ENCODE results near the gene KLC4.

The KLC4 gene

DNA sequence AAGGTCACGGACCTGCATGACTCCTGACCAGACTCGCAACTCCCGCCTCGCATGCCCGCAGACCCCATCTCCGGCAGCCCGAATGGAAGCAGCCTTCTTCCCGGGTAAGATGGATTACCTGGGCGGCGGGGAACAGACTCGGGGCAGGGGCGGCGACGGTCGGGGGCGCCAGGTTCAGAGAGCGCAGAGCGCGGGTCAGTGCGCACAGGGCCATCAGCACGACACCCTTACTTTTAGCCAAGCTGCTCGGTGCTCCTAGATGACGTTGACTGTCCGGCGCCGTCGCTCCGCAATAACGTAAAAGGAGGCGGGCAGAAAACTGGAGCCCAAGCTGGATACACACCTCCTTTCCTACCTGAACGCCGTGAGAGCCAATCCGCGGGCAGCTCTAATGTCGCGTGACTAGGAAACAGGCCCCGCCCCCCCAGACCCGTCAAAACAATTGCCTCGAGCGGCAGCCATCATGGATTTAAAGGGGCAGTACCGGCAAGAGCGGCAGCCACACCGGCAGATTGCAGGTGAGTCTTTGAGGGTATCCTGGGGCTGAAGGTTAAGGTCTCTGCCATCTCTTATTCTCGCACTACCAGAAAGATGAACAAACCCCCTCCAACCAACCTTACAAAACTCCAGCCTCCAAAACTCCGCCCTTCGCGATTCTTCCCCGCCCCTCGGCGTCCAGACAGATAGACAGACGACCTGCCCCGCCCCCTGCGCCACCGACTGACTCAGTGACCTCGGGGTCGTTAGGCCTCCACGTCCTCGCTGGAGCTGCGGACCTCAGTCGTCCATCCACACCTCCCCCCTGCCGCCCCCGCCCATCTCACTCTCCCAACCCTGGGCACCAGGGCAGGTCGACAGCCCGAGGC lies at the start of gene KLC4, which contains the start of gene MRPL2:
KLC4 (plus strand) TSS at position 464 of the 866 bp plus-strand sequence. CDS start 1,705 bp downstream, outside the sequence.
MRPL2 (minus strand) TSS at position 267 of the 866 bp plus-strand sequence; CDS start at position 214, 53 bp downstream.
- DNase-seq (ENCODE audit: low spot score), result peak; percentile 98

DNA sequence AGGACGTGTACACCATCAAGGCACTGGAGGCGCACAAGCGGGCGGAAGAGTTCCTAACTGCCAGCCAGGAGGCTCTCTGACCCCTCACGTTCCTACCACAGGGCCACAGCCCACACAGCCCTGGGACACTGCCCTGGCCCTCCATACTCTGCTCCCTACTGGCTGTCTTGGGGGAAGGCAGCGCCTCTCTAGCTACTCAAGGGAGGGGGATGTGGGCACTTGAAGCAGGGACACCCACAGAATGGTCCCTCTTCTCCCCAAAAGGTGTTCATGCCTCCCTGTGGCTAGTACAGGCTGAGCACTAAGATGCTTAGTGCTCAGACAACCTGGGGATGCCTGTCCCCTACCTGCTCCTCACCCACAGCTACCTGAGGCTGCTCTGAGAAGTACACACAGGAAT lies 48.2 kb upstream of the KLC4 start:
- DNase-seq (ENCODE audit: low spot score), result no peak

DNA sequence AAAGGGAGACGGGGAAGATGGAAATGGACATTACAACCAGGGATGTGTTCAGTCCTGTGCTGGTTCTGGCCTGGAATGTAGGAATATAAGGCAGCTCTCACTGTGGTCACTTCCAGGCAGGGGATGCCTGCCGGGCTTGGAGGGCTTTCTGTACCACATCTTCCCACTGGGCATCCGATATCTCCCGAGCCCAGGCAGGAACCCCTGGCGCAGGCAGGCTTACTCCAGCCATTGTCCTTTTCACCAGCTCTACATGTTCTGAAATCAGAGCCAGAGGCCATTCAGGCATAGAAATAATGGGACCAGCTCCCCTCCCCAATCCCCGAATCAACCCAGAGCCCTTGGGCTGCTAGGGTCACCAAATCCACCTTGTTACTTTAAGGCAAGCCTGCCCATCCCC lies 47.1 kb upstream of the KLC4 start:
- DNase-seq (ENCODE audit: low spot score), result no peak

DNA sequence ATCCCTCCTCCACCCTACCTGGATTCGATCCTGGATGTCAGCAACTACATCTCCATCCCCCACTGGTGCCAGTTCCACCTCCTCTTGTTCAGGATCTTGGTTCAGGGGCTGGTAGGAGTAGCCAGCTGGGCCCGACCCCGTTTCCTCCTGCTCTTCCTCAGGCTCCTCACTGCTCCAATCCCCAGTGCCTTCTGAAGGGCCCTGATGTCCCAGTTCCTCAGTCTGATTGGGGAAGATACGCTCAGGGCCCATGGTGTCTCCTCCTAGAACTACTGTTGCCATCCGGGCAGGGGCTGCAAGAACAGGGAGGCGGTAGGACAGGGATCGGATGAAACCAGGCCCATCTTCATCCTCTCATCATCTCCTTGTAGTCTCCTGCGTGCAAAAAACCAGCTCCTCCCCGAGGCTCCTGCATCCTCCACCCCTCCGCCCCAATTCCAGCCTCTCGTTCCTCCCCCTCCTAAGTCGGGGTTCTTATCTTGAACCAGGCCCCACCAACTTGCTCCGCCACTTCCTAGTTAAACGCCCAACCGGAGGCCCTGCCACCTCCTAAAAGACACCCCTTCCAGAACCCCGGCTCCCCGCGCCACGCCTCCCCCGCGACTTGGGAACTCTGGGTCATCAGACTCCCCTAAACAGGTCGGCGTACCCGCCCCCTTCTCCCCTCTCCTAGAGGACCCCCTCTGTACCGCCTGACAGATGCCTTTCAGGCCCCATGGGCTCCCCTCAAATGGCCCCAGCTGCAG lies 46.2 kb upstream of the KLC4 start:
- peak; percentile 9 for DNase-seq (ENCODE audit: low spot score)

DNA sequence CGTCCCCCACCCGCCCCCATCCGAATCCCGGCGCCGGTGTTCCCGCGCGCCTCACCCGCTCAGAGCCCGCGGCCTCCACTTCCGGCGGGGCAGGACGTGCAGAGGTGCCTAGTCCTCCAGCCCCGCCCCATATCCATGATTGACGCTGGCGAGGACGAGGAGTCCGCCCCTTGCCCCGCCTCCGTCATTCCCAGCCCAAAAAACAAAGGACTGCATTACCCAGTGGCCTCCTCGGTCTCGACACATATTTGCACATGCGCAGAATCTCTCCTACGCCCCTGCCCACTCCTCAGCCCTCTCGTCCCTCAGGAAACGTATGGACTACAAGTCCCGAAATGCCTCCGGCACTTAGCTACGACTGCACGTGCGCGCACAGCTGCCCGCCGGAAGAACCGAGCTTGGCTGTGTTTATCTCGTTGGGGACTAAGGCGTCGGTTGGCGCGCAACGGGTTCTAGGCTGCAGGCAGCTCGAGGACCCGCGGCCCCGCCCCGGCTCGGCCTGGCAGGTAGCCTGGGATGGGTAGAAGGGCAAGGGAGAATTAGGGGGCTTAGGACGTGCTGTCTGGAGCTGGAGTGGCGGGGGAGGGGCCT lies 45.5 kb upstream of the KLC4 start, which contains the start of the genes KLHDC3 and MEA1:
KLHDC3 (plus strand) TSS at position 407 of the 591 bp plus-strand sequence. CDS start 2,944 bp downstream, outside the sequence.
MEA1 (minus strand) TSS at position 104 of the 591 bp plus-strand sequence. CDS start 133 bp downstream, outside the sequence.
- DNase-seq (ENCODE audit: low spot score), result peak; percentile 100

DNA sequence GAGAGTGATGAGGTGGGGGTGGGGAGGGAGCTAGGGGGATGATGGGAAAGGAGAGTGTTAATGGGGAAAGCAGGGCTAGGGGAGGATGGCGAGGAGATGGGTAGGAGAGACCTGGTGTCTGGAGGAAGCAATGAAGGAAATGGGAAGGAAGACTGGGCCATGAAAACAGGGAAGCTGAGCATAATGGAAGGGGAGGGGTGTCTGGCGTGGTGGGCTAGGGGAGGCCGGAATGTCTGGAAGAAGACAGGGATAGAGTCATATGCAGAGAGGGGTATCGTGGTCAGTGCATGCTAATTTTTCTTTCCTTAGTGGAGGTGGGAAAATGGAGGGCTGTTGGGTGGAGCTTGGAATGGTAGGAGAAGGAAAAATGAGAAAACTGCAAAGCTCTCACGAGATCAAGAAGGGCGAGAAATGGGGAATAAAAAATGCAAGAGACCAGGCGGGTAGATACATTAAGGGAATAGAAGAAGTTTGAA lies 45.0 kb upstream of the KLC4 start:
- peak; percentile 27 for DNase-seq (ENCODE audit: low spot score)

DNA sequence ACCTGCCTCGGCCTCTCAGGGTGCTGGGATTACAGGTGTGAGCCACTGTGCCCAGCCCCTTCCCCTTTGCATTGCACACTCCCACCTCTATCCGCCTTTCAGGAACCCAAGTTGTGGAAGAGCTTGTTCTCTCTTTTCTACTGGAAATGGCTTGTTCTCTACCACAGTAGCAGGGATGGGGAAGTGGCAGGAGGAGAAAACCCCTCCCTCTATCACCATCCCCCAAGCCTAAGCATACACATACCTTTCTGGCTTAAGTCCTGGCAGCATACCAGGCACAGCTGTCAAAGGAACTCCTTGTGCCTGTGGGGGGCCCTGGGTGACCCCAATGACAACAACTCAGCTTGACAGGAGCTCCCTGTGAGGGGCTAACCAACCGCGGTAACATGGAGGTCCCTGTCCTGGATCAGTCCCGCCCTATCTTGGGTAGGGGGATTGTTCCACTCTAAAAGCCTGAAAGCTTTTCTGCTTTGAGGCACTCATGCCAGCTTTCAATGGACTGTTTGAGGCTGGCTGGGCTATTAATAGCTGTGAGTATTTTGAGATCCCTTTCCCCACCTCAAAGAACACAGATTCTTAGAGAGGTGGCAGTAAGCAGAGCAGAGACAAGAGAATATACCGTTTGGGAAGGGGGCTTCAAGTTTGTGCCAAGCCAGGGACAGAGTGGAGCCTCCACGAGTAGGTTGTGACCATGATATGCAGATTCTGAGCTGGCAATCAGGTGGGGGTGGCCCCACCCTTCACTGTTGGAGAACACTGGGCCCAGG lies 43.1 kb upstream of the KLC4 start:
- no peak for DNase-seq (ENCODE audit: low spot score)

DNA sequence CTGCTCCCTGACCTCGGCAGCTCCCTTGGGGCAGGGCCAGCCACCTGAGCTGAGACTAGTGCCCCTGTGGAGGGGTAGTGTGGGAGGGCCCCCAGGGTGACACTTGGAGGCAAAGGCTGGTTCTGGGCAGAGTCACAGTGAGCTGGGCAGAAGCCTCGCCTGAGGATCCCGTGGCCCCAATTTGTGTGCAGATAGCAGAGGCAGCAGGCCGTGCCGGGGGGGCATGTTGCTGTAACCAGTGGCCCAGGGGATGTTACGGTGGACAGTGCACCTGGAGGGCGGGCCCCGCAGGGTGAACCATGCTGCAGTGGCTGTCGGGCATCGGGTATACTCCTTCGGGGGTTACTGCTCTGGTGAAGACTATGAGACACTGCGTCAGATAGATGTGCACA lies 42.5 kb upstream of the KLC4 start:
- DNase-seq (ENCODE audit: low spot score), result no peak

DNA sequence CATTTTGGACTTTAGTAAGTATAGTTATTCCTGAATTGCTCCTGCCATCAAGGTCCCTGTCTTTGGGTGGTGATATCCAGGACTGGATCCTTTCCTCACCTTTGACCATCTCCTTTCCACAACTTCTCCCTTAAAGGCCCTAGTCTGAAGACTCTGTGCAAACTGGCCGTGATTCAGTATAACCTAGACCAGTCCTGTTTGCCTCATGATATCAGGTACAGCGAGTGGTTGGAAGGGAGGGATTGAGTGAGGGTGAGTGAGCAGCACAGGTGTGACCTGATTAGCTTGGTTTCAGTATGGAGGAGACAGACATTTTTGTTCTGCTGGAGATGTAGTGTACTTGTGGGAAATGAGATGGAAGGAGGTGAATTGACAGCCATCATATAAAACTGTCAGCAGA lies 40.3 kb upstream of the KLC4 start:
- DNase-seq (ENCODE audit: low spot score), result no peak

DNA sequence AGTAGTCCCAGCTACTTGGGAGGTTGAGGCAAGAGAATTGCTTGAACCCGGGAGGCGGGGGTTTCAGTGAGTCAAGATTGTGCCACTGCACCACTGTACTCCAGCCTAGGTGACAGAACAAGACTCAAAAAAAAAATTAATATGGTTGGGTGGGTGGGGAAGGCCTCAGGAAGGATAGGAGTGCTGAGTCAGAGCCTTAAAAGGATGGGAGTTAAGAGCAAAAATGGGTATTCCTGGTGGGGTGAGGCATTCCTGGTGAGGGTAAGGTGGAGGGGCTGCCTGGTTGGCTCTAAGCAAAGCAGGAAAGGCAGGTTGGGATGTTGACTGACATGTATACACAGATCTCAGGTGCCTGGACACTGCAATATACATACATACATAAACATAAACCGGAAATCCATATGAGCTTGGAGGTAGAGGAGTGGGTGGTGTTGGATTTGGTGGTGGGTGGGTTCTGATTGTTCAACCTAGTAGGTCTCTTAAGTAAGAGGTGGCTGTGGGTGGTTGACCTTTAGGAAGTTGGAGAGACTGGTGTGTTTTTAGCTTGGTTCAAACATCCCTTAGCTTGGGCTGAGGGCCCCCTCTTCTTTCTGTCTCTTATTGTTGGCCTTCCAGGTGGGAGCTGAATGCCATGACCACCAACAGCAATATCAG lies 39.3 kb upstream of the KLC4 start:
- no peak for DNase-seq (ENCODE audit: low spot score)

DNA sequence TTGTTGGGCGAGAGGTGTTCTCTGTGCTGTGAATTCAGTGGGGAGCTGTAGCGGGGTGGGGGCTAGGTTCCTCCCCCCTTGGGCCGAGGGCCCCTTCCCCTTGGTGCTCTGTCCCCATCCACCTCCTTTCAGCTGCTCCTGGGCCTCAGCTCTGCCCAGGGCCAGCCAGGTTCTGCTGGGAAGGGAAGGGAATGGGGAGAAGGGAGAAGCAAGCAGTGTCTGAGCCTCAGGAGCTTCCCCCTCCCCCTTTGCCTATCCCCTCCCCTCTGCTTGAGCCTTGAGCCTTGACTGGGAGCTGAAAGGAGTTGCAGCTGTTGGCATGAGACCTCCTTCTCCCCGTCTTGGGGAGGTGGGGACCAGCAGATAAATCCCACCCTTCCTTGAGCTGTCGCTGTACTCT lies 38.6 kb upstream of the KLC4 start:
- DNase-seq (ENCODE audit: low spot score), result no peak

DNA sequence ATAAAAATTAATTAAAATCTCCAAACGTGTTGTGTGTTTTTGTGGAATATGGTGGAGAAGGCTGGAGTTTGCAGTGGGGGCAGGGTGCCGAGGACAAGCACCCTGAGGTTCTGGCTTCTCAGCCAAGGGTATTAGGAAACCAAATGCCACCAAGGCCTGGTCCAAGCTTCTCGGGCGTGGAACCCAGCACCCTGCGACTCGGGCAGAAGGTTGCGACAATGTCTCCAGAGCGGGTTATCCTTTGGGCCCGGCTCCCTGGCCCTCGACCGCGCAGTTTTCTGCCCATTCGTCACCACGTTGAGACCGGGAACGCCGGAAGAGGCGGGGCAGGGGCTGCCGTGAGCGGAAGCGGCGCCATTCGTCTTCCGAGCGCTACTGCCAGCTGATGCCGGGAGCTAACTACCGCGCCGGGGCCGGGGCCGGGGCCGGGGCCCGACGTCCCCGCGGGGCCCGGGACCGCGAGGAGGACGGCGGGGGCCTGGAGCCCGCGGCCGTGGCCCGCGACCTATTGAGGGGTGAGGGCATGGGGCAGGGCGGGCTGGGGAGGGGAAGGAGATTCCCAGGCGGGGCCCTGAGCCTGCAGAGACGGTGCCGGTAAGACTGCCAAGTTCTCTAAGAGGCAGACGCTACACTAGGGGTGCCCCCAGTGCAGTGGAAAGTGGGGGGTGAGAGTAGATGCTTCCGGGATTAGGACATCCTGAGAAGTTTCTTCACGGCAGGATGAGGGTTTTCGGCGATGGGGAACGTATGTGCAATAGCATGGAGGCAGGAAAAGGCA lies 38.0 kb upstream of the KLC4 start, which contains the start of gene RRP36:
RRP36 (plus strand) TSS at position 354 of the 778 bp plus-strand sequence; CDS start at position 386, 32 bp downstream.
- peak; percentile 78 for DNase-seq (ENCODE audit: low spot score)

DNA sequence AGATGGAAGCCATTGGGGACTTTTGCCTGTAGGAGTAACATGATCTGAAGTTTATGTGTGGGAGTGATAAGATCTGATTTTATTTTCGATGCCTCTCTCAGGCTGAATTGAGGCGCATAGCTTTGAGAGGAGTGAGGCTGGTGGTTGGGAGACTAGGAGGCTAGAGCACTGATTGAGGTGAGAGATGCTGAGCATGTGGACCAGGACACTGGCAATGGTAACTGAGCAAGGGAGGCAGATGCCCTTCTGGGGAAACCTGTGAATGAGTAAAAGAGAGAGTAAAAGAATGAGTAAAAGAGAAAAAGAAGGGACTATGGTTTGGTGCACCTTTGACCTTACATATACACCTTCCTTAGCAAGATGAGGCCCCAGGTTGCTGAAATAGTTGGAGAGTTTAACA lies 35.0 kb upstream of the KLC4 start:
- DNase-seq (ENCODE audit: low spot score), result no peak

DNA sequence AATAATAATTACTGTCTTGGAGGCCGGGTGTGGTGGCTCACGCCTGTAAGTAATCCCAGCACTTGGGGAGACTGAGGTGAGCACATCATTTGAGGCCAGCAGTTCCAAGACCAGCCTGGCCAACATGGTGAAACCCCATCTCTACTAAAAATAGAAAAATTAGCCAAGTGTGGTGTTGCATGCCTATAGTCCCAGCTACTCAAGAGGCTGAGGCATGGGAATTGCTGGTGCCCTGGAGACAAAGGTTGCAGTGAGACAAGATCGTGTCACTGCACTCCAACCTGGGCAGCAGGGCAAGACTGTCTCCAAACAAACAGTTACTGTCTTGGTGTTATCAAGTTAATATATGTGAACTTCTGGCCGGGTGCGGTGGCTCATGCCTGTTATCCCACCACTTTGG lies 33.1 kb upstream of the KLC4 start:
- DNase-seq (ENCODE audit: low spot score), result no peak

DNA sequence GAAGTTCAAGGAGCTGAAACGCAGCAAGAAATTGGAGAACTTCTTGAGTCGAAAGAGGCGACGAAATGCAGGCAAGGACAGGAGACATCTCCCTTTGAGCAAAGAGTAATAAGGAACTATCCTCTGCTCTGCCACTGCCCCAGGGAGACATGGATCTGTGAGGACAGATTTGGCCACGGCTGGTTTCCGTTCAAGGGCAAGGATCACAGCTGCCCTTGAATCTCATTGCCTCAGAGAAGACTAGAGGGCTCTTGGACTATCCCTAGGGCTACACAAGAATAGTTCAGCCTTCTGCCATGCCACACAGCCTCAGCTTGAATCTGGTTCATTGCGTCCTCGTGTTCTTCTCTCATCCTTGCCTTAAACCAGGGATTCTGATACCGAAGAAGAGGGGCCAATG lies 30.3 kb upstream of the KLC4 start:
- no peak for DNase-seq (ENCODE audit: low spot score)

DNA sequence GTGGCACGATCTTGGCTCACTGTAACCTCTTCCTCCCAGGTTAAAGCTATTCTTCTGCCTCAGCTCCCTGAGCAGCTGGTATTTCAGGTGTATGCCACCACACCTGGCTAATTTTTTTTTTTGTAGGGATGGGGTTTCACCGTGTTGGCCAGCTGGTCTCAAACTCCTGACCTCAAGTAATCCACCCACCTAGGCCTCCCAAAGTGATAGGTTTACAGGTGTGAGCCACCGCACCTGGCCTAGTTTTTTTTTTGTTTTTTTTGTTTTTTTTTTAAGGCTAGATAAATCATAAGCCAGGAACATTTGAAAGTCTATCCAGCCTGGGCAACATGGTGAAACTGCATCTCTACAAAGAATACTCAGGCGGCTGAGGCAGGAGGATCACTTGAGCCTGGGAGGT lies 27.1 kb upstream of the KLC4 start:
- no peak for DNase-seq (ENCODE audit: low spot score)

DNA sequence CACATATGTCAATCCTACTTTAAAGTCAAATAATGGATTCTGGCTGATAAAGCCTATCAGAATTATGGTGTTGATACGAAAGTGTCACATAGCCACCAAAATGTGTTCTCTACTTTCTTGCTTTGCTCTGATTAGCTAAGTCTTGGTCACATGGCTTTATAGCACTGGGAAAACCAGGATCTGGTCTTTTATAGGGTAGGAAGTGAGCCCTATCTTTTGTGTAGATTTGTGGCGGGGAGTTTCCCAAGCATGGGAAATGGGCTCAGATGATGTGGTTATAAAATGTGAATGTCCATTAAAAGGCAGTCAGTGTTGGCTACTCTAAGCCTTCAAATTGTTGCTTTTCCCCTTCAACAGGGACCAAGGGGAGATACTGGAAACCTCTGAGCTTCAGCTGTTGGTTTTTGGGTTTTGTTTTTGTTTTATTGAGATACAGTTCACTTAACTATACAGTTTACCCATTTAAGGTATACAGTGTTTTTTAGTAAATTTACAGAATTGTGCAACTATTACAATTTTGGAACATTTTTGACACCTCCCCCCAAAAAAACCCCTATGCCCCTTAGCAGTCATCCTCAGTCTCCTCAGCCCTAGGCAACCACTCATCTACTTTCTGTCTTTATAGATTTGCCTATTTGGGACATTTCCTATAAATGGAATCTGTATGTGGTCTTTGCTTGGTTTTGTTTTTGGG lies 25.8 kb upstream of the KLC4 start:
- no peak for DNase-seq (ENCODE audit: low spot score)

DNA sequence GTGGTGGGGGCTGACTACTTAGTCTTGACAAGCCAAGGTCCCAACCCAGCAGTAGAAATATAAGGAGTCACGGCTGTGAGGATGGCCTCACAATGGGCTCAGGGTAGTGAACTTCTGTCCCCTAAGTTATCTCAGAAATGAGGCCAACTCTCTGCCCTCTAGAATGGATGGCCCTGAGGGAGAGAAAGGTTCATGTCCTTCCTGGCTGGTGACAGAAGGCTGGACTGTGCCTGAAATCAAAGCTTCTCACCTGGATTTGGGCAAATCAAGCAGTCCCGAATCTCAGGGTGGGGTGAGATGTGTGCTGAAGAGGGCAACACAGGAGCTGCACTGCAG lies 25.3 kb upstream of the KLC4 start:
- no peak for DNase-seq (ENCODE audit: low spot score)

DNA sequence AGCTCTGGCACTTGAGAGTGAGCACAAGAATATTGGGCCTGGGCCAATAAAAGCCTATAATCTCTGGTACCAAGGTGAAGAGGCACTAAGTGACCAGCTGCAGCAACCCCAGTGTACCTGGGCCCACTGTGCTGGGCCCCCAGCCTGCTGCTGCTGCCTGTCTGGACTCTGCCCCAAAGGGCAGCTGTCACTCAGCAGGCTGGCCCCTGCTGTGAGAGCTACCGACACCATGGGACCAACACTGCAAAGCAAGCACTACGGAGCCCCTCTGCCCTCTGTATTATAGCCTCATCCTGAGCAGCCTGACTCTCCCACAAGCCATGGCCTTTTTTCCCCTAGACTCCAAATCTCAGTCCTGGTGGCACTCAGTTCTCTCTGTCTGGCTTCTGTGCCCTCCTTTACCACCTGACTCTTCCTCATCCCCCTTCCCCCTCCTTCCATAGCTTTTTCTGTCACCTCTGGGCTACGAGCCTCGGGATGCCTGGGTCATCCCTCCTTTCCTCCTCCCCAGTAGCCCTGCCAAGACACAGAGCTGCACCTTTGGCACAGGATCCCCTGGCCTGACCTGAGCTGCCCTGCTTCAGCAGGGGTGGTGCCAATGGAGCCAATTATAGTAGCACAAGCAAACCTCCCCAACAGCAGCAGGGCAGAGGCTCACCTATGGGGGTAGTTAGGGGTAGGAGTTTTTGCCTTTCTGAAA lies 23.8 kb upstream of the KLC4 start:
- DNase-seq (ENCODE audit: low spot score), result no peak
